GOT3 (cell line): ENCODE measurements around the gene CISD3.
A peak's percentile ranks its signal among the peaks of the same experiment; 100 is the strongest.

Experiments used
- DNase-seq: peaks from one replicate; lab custom pipeline; 2025; ENCODE audit warnings: mixed read lengths; lab: John Stamatoyannopoulos, UW

CISD3 gene, protein sequence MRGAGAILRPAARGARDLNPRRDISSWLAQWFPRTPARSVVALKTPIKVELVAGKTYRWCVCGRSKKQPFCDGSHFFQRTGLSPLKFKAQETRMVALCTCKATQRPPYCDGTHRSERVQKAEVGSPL

DNA sequence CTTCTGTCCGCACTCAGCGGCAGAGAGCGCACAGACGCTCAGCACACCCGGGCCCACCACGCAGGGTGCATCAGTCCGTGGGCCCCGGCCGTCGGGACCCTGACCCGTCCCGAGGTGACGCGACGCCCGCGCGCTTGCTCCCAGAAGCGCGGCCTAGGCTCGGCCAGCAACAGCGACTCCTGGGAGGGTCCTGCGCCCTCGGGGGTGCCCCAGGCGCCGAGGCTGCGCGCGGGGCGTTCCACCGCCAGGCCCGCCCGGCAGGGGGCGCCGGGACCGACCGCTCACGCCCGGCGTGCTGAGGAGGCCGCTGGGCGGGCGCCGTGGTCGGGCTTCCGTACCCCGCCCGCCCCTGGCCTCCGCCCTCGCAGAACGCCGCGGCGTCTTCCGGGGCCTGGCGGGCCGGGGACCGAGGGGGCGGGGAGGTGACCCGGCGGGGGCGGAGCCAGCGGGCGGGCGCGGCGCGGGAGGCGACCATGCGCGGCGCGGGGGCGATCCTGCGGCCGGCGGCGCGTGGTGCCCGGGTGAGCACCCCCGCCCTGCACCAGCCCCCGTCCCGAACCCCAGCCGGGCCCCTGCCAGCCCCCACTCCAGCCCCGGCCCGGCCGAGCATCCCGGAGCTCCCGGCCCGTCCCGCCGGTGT is at the start of gene CISD3:
Gene CISD3 (plus strand): TSS at position 456 of the 640 bp plus-strand sequence. CDS start 18 bp downstream, at position 474.
- DNase-seq: peak; percentile 59

DNA sequence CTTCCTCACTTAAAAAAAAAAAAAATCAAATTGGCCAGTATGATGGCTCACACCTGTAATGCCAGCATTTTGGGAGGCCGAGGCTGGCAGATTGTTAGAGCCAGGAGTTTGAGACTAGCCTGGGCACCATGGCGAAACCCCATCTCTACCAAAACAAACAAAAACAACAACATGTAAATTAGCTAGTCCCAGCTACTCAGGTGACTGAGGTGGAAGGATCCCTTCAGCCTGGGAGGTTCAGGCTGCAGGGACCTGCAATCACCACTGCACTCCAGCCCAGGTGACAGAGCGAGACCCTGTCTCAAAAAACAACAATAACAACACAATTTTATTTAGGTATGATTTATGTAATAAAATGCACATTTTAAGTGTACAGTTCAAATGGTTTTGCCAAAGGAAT is 49.0 kb upstream of the CISD3 start:
- no peak for DNase-seq

DNA sequence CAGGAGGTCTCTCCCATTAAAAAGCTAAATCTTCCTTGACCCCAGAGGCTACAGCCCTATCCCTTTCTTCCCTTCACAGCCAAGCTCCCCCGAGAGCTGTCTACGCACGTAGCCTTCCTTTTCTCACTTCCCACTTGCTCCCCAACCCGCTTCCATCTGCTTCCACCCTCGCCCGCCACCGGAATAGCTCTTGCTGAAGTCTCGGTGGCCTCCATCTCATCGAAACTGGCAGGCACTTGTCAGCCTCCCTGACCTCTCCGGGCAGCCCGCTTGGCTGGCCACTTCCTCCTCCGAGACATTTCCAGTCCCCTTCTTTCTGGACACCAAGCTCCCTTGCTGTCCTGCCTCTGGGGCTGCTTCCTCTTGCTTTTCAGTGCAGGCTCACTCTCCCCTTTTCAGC is 44.6 kb upstream of the CISD3 start:
- DNase-seq: no peak

GRCh38 chr17:38687286-38687685 is 42.9 kb upstream of the CISD3 start:
- no peak for DNase-seq

DNA sequence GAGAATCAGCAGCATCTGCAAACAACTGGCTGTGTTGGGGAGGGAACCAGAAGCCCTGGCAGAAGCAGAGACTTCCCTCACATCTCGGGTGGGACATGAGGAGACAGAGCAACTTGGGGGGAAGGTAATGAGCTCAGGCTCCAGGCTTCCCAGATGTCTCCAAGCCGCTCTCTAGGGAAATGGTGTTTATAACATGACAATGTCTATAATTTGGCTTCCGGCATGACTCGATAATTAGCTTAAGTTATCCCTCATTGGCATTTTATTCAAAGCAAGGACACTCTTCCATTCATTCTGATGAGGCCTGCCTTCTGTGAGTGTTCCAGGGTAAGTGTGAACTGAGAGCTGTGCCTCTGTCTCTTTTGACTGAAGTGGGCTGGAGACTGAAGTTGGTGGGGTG is 39.8 kb upstream of the CISD3 start:
- no peak for DNase-seq

GRCh38 chr17:38691154-38691553 is 39.0 kb upstream of the CISD3 start:
- no peak for DNase-seq

- DNase-seq: no peak
Measured at GRCh38 chr17:38693700-38694329, 36.3 kb upstream of the CISD3 start.

GRCh38 chr17:38697061-38697820 is 32.9 kb upstream of the CISD3 start:
- DNase-seq: no peak

DNA sequence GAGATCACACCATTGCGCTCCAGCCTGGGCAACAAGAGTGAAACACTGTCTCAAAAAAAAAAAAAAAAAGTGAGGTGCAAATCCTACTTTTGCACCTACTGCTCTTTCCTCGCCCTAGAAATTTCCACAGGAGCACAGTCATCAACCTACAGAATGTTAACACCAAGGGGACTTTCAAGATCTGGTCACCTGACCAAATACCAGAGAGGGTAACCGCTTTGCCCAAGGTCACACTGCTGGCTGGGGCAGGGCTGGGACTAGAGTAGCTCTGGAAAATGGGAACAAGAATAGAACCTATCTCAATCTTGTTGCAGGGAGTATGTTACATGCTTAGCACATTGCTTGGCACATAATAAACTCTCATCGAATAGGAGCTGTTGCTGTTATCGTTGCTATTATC is 31.4 kb upstream of the CISD3 start:
- no peak for DNase-seq

DNA sequence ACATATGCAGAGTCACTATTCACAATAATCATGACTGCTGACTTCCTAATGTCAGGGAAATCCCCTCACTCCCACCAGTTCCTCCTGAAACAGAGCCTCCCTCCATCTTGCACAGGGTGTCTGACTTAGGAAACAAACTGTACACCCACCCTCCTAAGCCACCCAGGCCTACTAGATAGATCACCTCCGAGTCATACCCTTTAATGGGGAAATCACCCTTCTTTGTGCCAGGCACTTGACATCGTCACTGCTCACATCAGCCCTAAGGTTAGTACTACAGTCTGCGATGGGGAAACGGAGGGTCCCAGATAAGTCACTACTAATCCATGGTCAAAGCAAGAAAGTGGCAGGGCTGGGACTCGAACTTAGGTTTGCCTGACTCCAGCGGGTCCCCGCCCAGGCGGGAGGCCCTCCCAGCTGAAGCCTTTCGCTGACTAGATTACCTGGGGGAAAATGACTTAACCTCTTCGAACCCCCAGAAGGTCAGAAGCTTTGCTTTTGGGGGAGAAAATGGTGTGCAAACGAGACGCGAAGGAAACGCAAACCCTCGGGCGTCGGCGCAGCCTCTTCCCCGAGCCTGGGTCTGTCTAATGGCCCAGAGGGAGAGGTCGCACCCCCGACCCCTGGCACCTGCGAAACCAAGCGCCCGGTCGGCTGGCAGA is 28.5 kb upstream of the CISD3 start:
- no peak for DNase-seq

- peak; percentile 39 for DNase-seq
Measured at GRCh38 chr17:38702166-38702915, 27.8 kb upstream of the CISD3 start.

DNA sequence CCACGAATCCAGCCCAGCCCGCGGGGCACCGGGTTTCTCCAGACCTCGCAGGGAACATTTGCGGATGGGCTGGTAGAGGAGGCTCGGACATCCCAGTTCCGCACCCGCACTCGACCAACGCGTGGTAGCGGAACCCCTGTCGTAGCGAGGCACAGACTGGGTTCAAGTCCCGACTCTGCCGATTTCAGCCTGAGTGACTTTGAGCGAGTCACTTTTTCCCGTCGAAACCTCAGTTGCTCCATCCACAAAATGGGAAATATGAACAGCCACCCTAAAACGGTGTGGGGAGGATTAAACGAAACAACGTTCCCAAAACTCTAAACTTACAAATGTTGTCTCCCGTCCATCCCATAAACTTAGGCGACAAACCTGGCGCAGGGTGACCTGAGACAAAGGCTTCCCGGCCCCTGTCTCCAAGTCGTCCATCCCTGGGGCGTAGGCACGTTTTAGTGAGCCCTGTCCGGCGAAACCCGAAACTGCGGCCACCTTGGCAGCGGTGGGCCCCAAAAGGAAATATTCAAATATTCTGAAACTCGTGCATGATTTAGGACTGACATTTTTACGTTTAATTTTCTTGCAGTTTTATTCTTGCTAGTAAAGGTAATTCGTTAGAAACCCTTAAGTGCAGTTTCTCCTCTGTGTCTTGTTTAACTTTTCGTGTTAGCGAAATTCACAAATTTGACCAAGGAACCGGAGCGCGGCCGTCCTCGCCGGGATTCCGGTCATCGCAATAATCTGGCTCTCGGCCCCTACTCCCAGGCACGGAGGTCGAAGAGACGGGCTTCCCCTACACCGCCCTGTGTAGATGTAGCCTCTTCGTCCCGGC is 27.0 kb upstream of the CISD3 start:
- no peak for DNase-seq

GRCh38 chr17:38703742-38704605 is 26.2 kb upstream of the CISD3 start:
- DNase-seq: no peak

DNA sequence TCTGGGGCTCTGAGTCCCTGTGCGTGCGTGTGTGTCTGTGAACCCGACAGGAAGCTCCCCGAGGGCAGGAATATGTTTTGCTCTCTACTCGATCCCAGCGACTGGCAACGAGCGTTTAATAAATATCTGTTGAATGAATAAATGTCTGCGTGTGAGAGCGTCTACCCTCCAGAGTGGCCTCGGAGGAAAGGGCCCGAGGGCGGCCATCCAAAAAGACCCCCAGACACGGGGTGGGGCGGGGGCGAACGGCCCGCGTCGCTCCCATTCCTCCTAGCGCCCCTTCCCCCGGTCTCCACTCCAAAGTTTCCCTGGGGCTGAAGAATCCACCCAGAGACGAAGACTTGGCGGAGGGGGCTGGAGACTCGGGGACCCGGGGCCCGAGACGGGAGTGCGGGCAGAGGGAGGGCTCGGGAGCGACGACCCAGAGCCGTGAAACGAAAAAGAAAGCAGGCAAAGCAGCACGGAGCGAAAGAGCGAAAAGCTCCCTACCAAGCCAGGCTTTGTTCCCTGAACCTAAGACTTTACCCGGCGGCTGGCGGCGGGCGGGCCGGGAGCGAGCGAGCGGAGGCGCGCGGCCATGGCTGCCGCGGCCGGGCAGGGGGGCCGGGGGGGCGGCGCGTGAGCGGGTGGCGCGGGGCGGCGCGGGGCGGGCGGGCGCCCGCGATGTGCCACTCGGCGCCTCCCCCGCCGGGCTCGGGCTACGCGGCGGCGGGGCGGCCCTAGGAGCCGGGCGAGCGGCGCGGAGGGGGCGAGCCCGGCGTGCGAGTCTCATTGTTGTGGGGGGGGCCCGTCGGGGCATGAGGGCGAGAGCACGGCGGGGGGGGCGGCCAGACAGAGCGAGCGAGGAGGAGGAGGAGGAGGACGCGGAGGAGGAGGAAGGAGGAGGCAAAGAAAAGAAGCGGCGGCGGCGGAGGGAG is 25.3 kb upstream of the CISD3 start, which contains the start of gene MLLT6:
Gene MLLT6 (plus strand): TSS at position 668 of the 917 bp plus-strand sequence. CDS start 360 bp downstream, outside the sequence.
- no peak for DNase-seq

DNA sequence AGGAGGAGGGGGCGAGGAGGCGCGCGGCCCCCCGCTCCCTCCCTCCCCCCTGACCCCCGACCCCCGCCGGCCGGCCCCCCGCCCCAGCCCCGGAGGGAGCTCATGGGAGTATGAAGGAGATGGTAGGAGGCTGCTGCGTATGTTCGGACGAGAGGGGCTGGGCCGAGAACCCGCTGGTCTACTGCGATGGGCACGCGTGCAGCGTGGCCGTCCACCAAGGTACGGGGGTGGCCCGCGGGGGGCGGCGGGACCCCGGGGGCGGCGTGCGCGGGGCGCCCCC is 24.7 kb upstream of the CISD3 start:
- no peak for DNase-seq

GRCh38 chr17:38705803-38706504 is 24.2 kb upstream of the CISD3 start:
- no peak for DNase-seq

DNA sequence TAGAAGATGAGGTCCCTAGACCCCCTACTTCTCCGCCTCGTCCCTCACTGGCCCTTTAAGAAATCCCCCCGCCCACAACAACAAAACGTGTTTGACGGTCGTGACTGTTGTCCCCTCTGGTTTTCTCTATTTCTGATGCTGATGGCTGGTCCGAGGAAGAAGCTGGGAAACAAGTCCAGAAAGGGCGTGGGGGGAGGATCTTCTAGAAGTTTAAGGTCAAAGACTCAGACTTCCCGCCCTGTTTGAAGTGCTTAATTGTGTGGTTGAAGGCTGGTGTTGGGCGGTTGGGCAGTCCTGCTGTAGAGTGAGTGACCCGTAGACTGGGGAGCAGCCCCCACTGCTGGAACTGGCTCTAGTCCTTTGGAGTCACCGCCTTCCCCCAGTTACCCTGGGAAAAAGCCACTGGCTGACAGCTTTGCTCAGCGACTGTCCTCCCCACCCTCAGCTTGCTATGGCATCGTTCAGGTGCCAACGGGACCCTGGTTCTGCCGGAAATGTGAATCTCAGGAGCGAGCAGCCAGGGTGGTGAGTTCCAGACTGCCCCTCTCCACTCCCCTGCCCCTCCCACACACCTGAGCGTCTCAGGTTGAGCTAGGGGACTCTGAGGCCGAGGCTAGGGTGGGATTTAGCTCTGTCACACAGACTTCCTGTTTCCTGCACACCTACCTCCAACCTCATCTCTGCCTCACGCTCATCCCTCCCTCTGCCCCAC is 23.5 kb upstream of the CISD3 start:
- no peak for DNase-seq
